Activated naive CD4-positive, alpha-beta T cell treated with anti-CD3 and anti-CD28 coated beads, Interleukin-2, amount 50 U/mL, for 72 hours (primary cell): Measurements from ENCODE around the gene L3MBTL4. TPM values are rescaled to one million over a fixed set of nuclear protein-coding genes. Genes with fewer than 3 reads are reported as not detected.

Experiments used
- ATAC-seq, 2 donors: fragments of 150-1000 bp; cut with Tn5 transposase; 2 replicates each; pipeline ENCODE4 v1.10.0; 2021; ENCODE audit warnings: mild to moderate bottlenecking in 2 of 2, moderate library complexity in 2 of 2
- DNase-seq, 2 donors: peaks; one replicate each; pipeline ENCODE4 v3.0.0; 2021 to 2022; ENCODE audit warnings: low spot score in 2 of 2
- H3K27ac Mint-ChIP-seq, 2 donors: one replicate each; pipeline ENCODE4 v1.8.0; 2022; ENCODE audit warnings: mild to moderate bottlenecking in 2 of 2, mixed read lengths in 2 of 2
- H3K36me3 Mint-ChIP-seq, 2 donors: one replicate each; pipeline ENCODE4 v1.8.0; 2022; ENCODE audit warnings: mixed read lengths in 2 of 2
- H3K9me3 Mint-ChIP-seq, 2 donors: one replicate each; pipeline ENCODE4 v1.8.0; 2022; ENCODE audit warnings: mixed read lengths in 2 of 2
- total RNA-seq, 2 donors: library from RNA; stranded (reverse); gene quantifications; one replicate each; pipeline ENCODE4 v1.2.3, GENCODE V29; 2022

L3MBTL4 gene
- total RNA-seq, 2 donors from 2014 or later, result 0.10 to 0.55 TPM

- no peaks in the 10 kb centered on the region for H3K9me3 Mint-ChIP-seq
- H3K36me3 Mint-ChIP-seq, result no peaks in the 10 kb centered on the region
- DNase-seq (no peak), ATAC-seq (no peak)
- H3K27ac Mint-ChIP-seq, result no peak overlapping the region
These were observed 452.9 kb downstream of the L3MBTL4 start for GRCh38 chr18:5961828-5962150.

- H3K27ac Mint-ChIP-seq, result no peak overlapping the region
- ATAC-seq, result no peak
- DNase-seq, result no peak
- H3K36me3 Mint-ChIP-seq, result no peaks in the 10 kb centered on the region
- no peaks in the 10 kb centered on the region for H3K9me3 Mint-ChIP-seq
These were observed 453.4 kb downstream of the L3MBTL4 start for GRCh38 chr18:5961097-5961827.

- DNase-seq, result no peak
- ATAC-seq, result no peak
- no peaks in the 10 kb centered on the region for H3K9me3 Mint-ChIP-seq
- H3K36me3 Mint-ChIP-seq, result no peaks in the 10 kb centered on the region
- no peak overlapping the region for H3K27ac Mint-ChIP-seq
These were observed 455.9 kb downstream of the L3MBTL4 start for GRCh38 chr18:5958822-5959221.

GRCh38 chr18:5955861-5956260, 458.9 kb downstream of the L3MBTL4 start:
- ATAC-seq, result no peak
- Mint-ChIP-seq H3K36me3 (no peaks in the 10 kb centered on the region), H3K9me3 (no peaks in the 10 kb centered on the region), H3K27ac (no peak overlapping the region)
- no peak for DNase-seq

- Mint-ChIP-seq H3K9me3 (no peaks in the 10 kb centered on the region), H3K36me3 (no peaks in the 10 kb centered on the region), H3K27ac (no peak overlapping the region)
- ATAC-seq (no peak), DNase-seq (no peak)
These were observed 463.1 kb downstream of the L3MBTL4 start for GRCh38 chr18:5951515-5952091.

GRCh38 chr18:5948781-5949180, 465.9 kb downstream of the L3MBTL4 start:
- DNase-seq, result no peak
- no peaks in the 10 kb centered on the region for H3K9me3 Mint-ChIP-seq
- H3K27ac Mint-ChIP-seq, result no peak overlapping the region
- no peak for ATAC-seq
- no peaks in the 10 kb centered on the region for H3K36me3 Mint-ChIP-seq

- Mint-ChIP-seq H3K36me3 (no peaks in the 10 kb centered on the region), H3K27ac (no peak overlapping the region), H3K9me3 (no peaks in the 10 kb centered on the region)
- ATAC-seq (no peak), DNase-seq (no peak)
These were observed 466.5 kb downstream of the L3MBTL4 start for GRCh38 chr18:5948237-5948636.

- ATAC-seq (no peak), DNase-seq (no peak)
- Mint-ChIP-seq H3K36me3 (no peaks in the 10 kb centered on the region), H3K27ac (no peak overlapping the region), H3K9me3 (no peaks in the 10 kb centered on the region)
These were observed 470.3 kb downstream of the L3MBTL4 start for GRCh38 chr18:5944448-5944847.

- H3K9me3 Mint-ChIP-seq, result no peaks in the 10 kb centered on the region
- no peaks in the 10 kb centered on the region for H3K36me3 Mint-ChIP-seq
- ATAC-seq (no peak), DNase-seq (no peak)
- peak overlapping the region in 1 of 2 donors; percentile 7 for H3K27ac Mint-ChIP-seq
These were observed 471.2 kb downstream of the L3MBTL4 start for GRCh38 chr18:5943514-5943913.

GRCh38 chr18:5942591-5942990, 472.1 kb downstream of the L3MBTL4 start:
- H3K36me3 Mint-ChIP-seq, result no peaks in the 10 kb centered on the region
- no peak for ATAC-seq
- H3K9me3 Mint-ChIP-seq, result no peaks in the 10 kb centered on the region
- no peak for DNase-seq
- no peak overlapping the region for H3K27ac Mint-ChIP-seq

GRCh38 chr18:5941890-5942289, 472.8 kb downstream of the L3MBTL4 start:
- DNase-seq, result no peak
- Mint-ChIP-seq H3K36me3 (no peaks in the 10 kb centered on the region), H3K27ac (no peak overlapping the region), H3K9me3 (no peaks in the 10 kb centered on the region)
- ATAC-seq, result no peak

GRCh38 chr18:5939801-5940667, 474.7 kb downstream of the L3MBTL4 start:
- Mint-ChIP-seq H3K9me3 (no peaks in the 10 kb centered on the region), H3K36me3 (no peaks in the 10 kb centered on the region), H3K27ac (no peak overlapping the region)
- DNase-seq (no peak), ATAC-seq (no peak)

GRCh38 chr18:5937795-5938194, 476.9 kb downstream of the L3MBTL4 start:
- ATAC-seq, result no peak
- no peak for DNase-seq
- Mint-ChIP-seq H3K36me3 (no peaks in the 10 kb centered on the region), H3K9me3 (no peaks in the 10 kb centered on the region), H3K27ac (peak overlapping the region in 1 of 2 donors; percentile 86)

- Mint-ChIP-seq H3K36me3 (no peaks in the 10 kb centered on the region), H3K9me3 (no peaks in the 10 kb centered on the region)
These were observed 477.6 kb downstream of the L3MBTL4 start for GRCh38 chr18:5937121-5937520.

GRCh38 chr18:5930789-5931188, 483.9 kb downstream of the L3MBTL4 start:
- Mint-ChIP-seq H3K36me3 (peaks cover 7 to 12% of the 10 kb centered on the region in 2 donors), H3K9me3 (peaks cover 14 to 21% of the 10 kb centered on the region in 2 donors), H3K27ac (no peak overlapping the region)
- DNase-seq (no peak), ATAC-seq (no peak)

More at GRCh38 chr18:5937121-5937520, 477.6 kb downstream of the L3MBTL4 start:
- H3K27ac Mint-ChIP-seq, result no peak overlapping the region
- DNase-seq, result no peak
- no peak for ATAC-seq

GRCh38 chr18:5918205-5918858, 496.4 kb downstream of the L3MBTL4 start:
- no peaks in the 10 kb centered on the region for H3K9me3 Mint-ChIP-seq
- DNase-seq (no peak), ATAC-seq (no peak)
- H3K36me3 Mint-ChIP-seq, result no peaks in the 10 kb centered on the region
- no peak overlapping the region for H3K27ac Mint-ChIP-seq

- no peaks in the 10 kb centered on the region for H3K36me3 Mint-ChIP-seq
- ATAC-seq (no peak), DNase-seq (no peak)
- no peaks in the 10 kb centered on the region for H3K9me3 Mint-ChIP-seq
- H3K27ac Mint-ChIP-seq, result no peak overlapping the region
These were observed 499.8 kb downstream of the L3MBTL4 start for GRCh38 chr18:5914951-5915350.
